WTC11 (cell line): ENCODE results near the gene CEMIP. TPM values are rescaled to one million over a fixed set of nuclear protein-coding genes. Genes with fewer than 3 reads are reported as not detected.

Experiments used
- ATAC-seq: fragments of 200-7000 bp; cut with Tn5 transposase; 2 replicates; pipeline ENCODE4 v1.10.0; 2021; ENCODE audit warnings: mild to moderate bottlenecking, moderate library complexity
- CTCF ChIA-PET: fragments of 300-600 bp; sonication (Branson Sonifier 250); formaldehyde crosslinking; loops from one replicate; lab custom pipeline; 2021; ENCODE audit warnings: antibody characterized with exemption; lab: Charles Lee
- POLR2A ChIA-PET: fragments of 350-600 bp; sonication (Branson Sonifier 250); formaldehyde crosslinking; loops from one replicate; lab custom pipeline; 2021; ENCODE audit warnings: antibody characterized with exemption; lab: Charles Lee
- DNase-seq: peaks from one replicate; pipeline ENCODE4 v3.0.0; 2021; ENCODE audit warnings: low spot score
- H3K27ac Mint-ChIP-seq: 2 replicates; pipeline ENCODE4 v1.8.0; 2021; ENCODE audit warnings: mixed read lengths
- H3K27me3 Mint-ChIP-seq: 2 replicates; pipeline ENCODE4 v1.8.0; 2021; ENCODE audit warnings: low read depth, mild to moderate bottlenecking, moderate library complexity, mixed read lengths
- H3K36me3 Mint-ChIP-seq: 2 replicates; pipeline ENCODE4 v1.8.0; 2021; ENCODE audit warnings: mixed read lengths
- H3K4me1 Mint-ChIP-seq: 2 replicates; pipeline ENCODE4 v1.8.0; 2022; ENCODE audit warnings: mixed read lengths
- H3K4me3 Mint-ChIP-seq: 2 replicates; pipeline ENCODE4 v1.8.0; 2021; ENCODE audit warnings: mild to moderate bottlenecking, moderate library complexity, mixed read lengths
- H3K9me3 Mint-ChIP-seq: 2 replicates; pipeline ENCODE4 v1.8.0; 2021; ENCODE audit warnings: mixed read lengths
- ARID4B ChIP-seq: sonication (generic); formaldehyde crosslinking; IDR thresholded peaks from 2 replicates; pipeline ENCODE4 v1.8.0; 2023; ENCODE audit warnings: missing genetic modification reagents, mild to moderate bottlenecking, borderline replicate concordance
- ATF6 ChIP-seq: sonication (generic); formaldehyde crosslinking; IDR thresholded peaks from 2 replicates; pipeline ENCODE4 v1.8.1; 2023; ENCODE audit warnings: mild to moderate bottlenecking, missing genetic modification reagents
- ESRRA ChIP-seq: sonication (generic); formaldehyde crosslinking; IDR thresholded peaks from 2 replicates; pipeline ENCODE4 v1.8.1; 2022; ENCODE audit warnings: mild to moderate bottlenecking, missing genetic modification reagents, borderline replicate concordance
- KAT7 ChIP-seq: sonication (generic); formaldehyde crosslinking; IDR thresholded peaks from 2 replicates; pipeline ENCODE4 v1.8.1; 2023; ENCODE audit warnings: missing genetic modification reagents, mild to moderate bottlenecking, borderline replicate concordance
- NFATC4 ChIP-seq: fragments of 250-450 bp; sonication (Bioruptor Pico); IDR thresholded peaks from 2 replicates; pipeline ENCODE4 v1.9.0; 2021; ENCODE audit warnings: mild to moderate bottlenecking
- NFYB ChIP-seq: sonication (generic); formaldehyde crosslinking; conservative IDR thresholded peaks from 2 replicates; pipeline ENCODE4 v1.8.0; 2022; ENCODE audit warnings: low read depth, missing genetic modification reagents
- NR1H2 ChIP-seq: sonication (generic); formaldehyde crosslinking; IDR thresholded peaks from 2 replicates; pipeline ENCODE4 v1.9.0; 2021; ENCODE audit warnings: mild to moderate bottlenecking, moderate library complexity, missing genetic modification reagents
- PRRX2 ChIP-seq: fragments of 250-450 bp; sonication (Bioruptor Pico); IDR thresholded peaks from 2 replicates; pipeline ENCODE4 v1.8.0; 2021; ENCODE audit warnings: mild to moderate bottlenecking
- RELA ChIP-seq: sonication (generic); formaldehyde crosslinking; IDR thresholded peaks from 2 replicates; pipeline ENCODE4 v1.8.1; 2022; ENCODE audit warnings: missing genetic modification reagents, mild to moderate bottlenecking, borderline replicate concordance
- RORB ChIP-seq: fragments of 250-450 bp; sonication (Bioruptor Pico); IDR thresholded peaks from 2 replicates; pipeline ENCODE4 v1.9.0; 2021; ENCODE audit warnings: mild to moderate bottlenecking
- TEAD4 ChIP-seq: sonication (generic); formaldehyde crosslinking; IDR thresholded peaks from 2 replicates; pipeline ENCODE4 v1.8.0; 2022; ENCODE audit warnings: mild to moderate bottlenecking, missing genetic modification reagents
- USF1 ChIP-seq: sonication (generic); formaldehyde crosslinking; IDR thresholded peaks from 2 replicates; pipeline ENCODE4 v1.8.0; 2022; ENCODE audit warnings: mild to moderate bottlenecking, missing genetic modification reagents
- ZNF317 ChIP-seq: sonication (generic); formaldehyde crosslinking; IDR thresholded peaks from 2 replicates; pipeline ENCODE4 v1.8.1; 2023; ENCODE audit warnings: low read depth, mild to moderate bottlenecking, moderate library complexity, missing genetic modification reagents, borderline replicate concordance
- ZNF416 ChIP-seq: fragments of 250-450 bp; sonication (Bioruptor Pico); IDR thresholded peaks from 2 replicates; pipeline ENCODE4 v1.9.0; 2021; ENCODE audit warnings: mild to moderate bottlenecking, inconsistent platforms
- ZNF425 ChIP-seq: fragments of 250-450 bp; sonication (Bioruptor Pico); conservative IDR thresholded peaks from 2 replicates; pipeline ENCODE4 v1.9.0; 2021; ENCODE audit warnings: mild to moderate bottlenecking
- total RNA-seq: library from RNA; stranded (reverse); gene quantifications from 3 replicates; pipeline ENCODE4 v1.2.3, GENCODE V29; 2021

CEMIP gene
- total RNA-seq, 1 experiment from 2014 or later, result 0.87 TPM

- ChIA-PET CTCF (no interaction called here), POLR2A (no interaction called here)
- no peak for TF ChIP-seq ZNF425
- TF ChIP-seq ARID4B (CRISPR knock-in tag), result no peak
- TF ChIP-seq PRRX2 (CRISPR knock-in tag), result no peak
- TF ChIP-seq NFATC4 (CRISPR knock-in tag), result no peak
- no peak for TF ChIP-seq NR1H2 (CRISPR knock-in tag)
- DNase-seq, result no peak
- Mint-ChIP-seq H3K27me3 (no peaks in the 10 kb centered on the region; the same call in 1 of the 2 replicates), H3K36me3 (no peaks in the 10 kb centered on the region), H3K4me1 (peaks cover 54% of the 10 kb centered on the region), H3K4me3 (no peak overlapping the region), H3K27ac (no peak overlapping the region), H3K9me3 (no peaks in the 10 kb centered on the region)
- ATAC-seq, result no peak
Observed at GRCh38 chr15:80837006-80837405, 57.8 kb downstream of the CEMIP start.

- Mint-ChIP-seq H3K36me3 (no peaks in the 10 kb centered on the region), H3K9me3 (no peaks in the 10 kb centered on the region)
- no peak for TF ChIP-seq ZNF416
- TF ChIP-seq, all 79 proteins: peak for 0
- Mint-ChIP-seq H3K27ac (no peak overlapping the region), H3K27me3 (no peaks in the 10 kb centered on the region; the same call in 1 of the 2 replicates), H3K4me1 (peaks cover 44% of the 10 kb centered on the region), H3K4me3 (no peak overlapping the region)
- ATAC-seq (no peak), DNase-seq (no peak)
- ChIA-PET CTCF (interaction anchor here (1.4 to 2.1 kb wide), 2 partner anchors 18 to 58 kb away, joined by 4 to 6 read pairs; partner anchors contain the start of gene CEMIP), POLR2A (no interaction called here)
Observed at GRCh38 chr15:80838012-80838411, 58.8 kb downstream of the CEMIP start.

GRCh38 chr15:80838666-80839065, 59.5 kb downstream of the CEMIP start:
- Mint-ChIP-seq H3K27me3 (no peaks in the 10 kb centered on the region; the same call in 1 of the 2 replicates), H3K36me3 (no peaks in the 10 kb centered on the region), H3K4me1 (peaks cover 39% of the 10 kb centered on the region), H3K27ac (no peak overlapping the region), H3K9me3 (no peaks in the 10 kb centered on the region), H3K4me3 (no peak overlapping the region)
- ChIA-PET POLR2A (no interaction called here), CTCF (interaction anchor here (1.0 to 2.1 kb wide), 3 partner anchors 18 to 427 kb away, joined by 3 to 6 read pairs (median 4); partner anchors contain the start of gene CEMIP)
- no peak for ATAC-seq
- TF ChIP-seq ESRRA (CRISPR knock-in tag) (no peak), RORB (CRISPR knock-in tag) (no peak), NFYB (CRISPR knock-in tag) (no peak), ATF6 (CRISPR knock-in tag) (no peak), TEAD4 (CRISPR knock-in tag) (no peak), KAT7 (CRISPR knock-in tag) (no peak), RELA (CRISPR knock-in tag) (no peak), ZNF317 (CRISPR knock-in tag) (no peak), USF1 (CRISPR knock-in tag) (no peak)
- no peak for DNase-seq
